OCI-LY7 (cell line): Measurements from ENCODE around the gene IFT43. TPM values are rescaled to one million over a fixed set of nuclear protein-coding genes. Genes with fewer than 3 reads are reported as not detected.

ENCODE experiments used
- BruUV-seq: library from RNA; stranded (reverse); fragments of 400-500 nt; replicated peaks from 2 replicates; lab custom pipeline; 2021; lab: Mats Ljungman, UMichigan
- CTCF ChIA-PET: fragments of 300-600 bp; sonication (Branson Sonifier 250); formaldehyde crosslinking; loops from one replicate; lab custom pipeline; 2022; ENCODE audit warnings: antibody characterized with exemption; ENCODE audit not compliant: unreplicated experiment; lab: Charles Lee
- POLR2A ChIA-PET: fragments of 300-600 bp; sonication (Branson Sonifier 250); formaldehyde crosslinking; loops from one replicate; lab custom pipeline; 2022; ENCODE audit warnings: antibody characterized with exemption; lab: Charles Lee
- DNase-seq: peaks from one replicate; pipeline ENCODE4 v3.0.0-alpha.2; 2015; ENCODE audit warnings: low spot score
- H2AFZ ChIP-seq: fragments of 200-600 bp; sonication (generic), shearing (Covaris generic); 2 replicates; pipeline ENCODE4 v1.6.1; 2014; ENCODE audit warnings: mild to moderate bottlenecking, antibody characterized with exemption, low read length, moderate library complexity
- H3K27ac ChIP-seq: fragments of 200-600 bp; sonication (generic); 2 replicates; pipeline ENCODE4 v1.5.1; 2014; ENCODE audit warnings: mixed run types, low read depth, mild to moderate bottlenecking, moderate library complexity, low read length, inconsistent platforms; ENCODE audit not compliant: poor library complexity, severe bottlenecking
- H3K36me3 ChIP-seq: fragments of 200-600 bp; sonication (generic); 2 replicates; pipeline ENCODE4 v1.6.1; 2014; ENCODE audit warnings: mild to moderate bottlenecking, antibody characterized with exemption, low read length, moderate library complexity, mixed read lengths; ENCODE audit not compliant: insufficient read depth
- H3K4me1 ChIP-seq: fragments of 200-600 bp; sonication (generic); 2 replicates; pipeline ENCODE4 v1.5.1; 2014; ENCODE audit warnings: mild to moderate bottlenecking, low read length; ENCODE audit not compliant: insufficient read depth, poor library complexity, severe bottlenecking
- H3K4me2 ChIP-seq: fragments of 200-600 bp; sonication (generic); 2 replicates; pipeline ENCODE4 v1.6.1; 2014; ENCODE audit warnings: mild to moderate bottlenecking, low read length
- H3K4me3 ChIP-seq: fragments of 200-600 bp; sonication (generic); 2 replicates; pipeline ENCODE4 v1.5.1; 2014; ENCODE audit warnings: mild to moderate bottlenecking, low read depth, low read length; ENCODE audit not compliant: poor library complexity, severe bottlenecking
- H3K79me2 ChIP-seq: fragments of 200-600 bp; sonication (generic); 2 replicates; pipeline ENCODE4 v1.6.1; 2016; ENCODE audit warnings: low read depth, mild to moderate bottlenecking, low read length, moderate library complexity, mixed read lengths; ENCODE audit not compliant: insufficient read depth
- H3K9me2 ChIP-seq: fragments of 200-600 bp; sonication (generic); 2 replicates; pipeline ENCODE4 v1.6.1; 2016; ENCODE audit warnings: mild to moderate bottlenecking, low read length, mixed read lengths; ENCODE audit not compliant: insufficient read depth
- H3K9me3 ChIP-seq: fragments of 200-600 bp; sonication (generic); 2 replicates; pipeline ENCODE4 v1.6.1; 2014; ENCODE audit warnings: mild to moderate bottlenecking, mixed run types, low read length, mixed read lengths
- H4K20me1 ChIP-seq: fragments of 200-600 bp; sonication (generic); 2 replicates; pipeline ENCODE4 v1.6.1; 2014; ENCODE audit warnings: mild to moderate bottlenecking, antibody characterized with exemption, low read length, moderate library complexity, mixed read lengths; ENCODE audit not compliant: insufficient read depth
- CTCF ChIP-seq: fragments of 200-600 bp; sonication (generic); conservative IDR thresholded peaks from 2 replicates; pipeline ENCODE4 v1.5.1; 2014; ENCODE audit warnings: mild to moderate bottlenecking, antibody characterized with exemption, low read length, moderate library complexity, mixed read lengths
- EZH2phosphoT487 ChIP-seq: fragments of 200-600 bp; sonication (generic); IDR thresholded peaks from 2 replicates; pipeline ENCODE4 v1.6.1; 2018; ENCODE audit warnings: low read depth, borderline replicate concordance, mild to moderate bottlenecking, mixed run types, antibody characterized with exemption, low read length, moderate library complexity, mixed read lengths
- intact Hi-C: fragments of 100-400 bp; cut with micrococcal nuclease; formaldehyde crosslinking; loops from one replicate; pipeline ENCODE4 v1.10.0; 2022; ENCODE audit not compliant: unreplicated experiment
- total RNA-seq, 2 experiments: library from RNA; depleted of rRNA in 1 of 2; stranded (reverse); fragments of >200 nt in 1 of 2; shearing (Covaris generic) in 1 of 2; gene quantifications; 2 replicates each; pipeline ENCODE4 v1.2.3, GENCODE V29; 2014 to 2022

Gene IFT43
- total RNA-seq, 2 experiments from 2014 or later = 9.3 to 13.6 TPM

GRCh38 chr14:75976826-75977581, 8.6 kb upstream of the IFT43 start:
- H3K4me3 ChIP-seq = no peak overlapping the region
- H4K20me1 ChIP-seq = no peaks in the 10 kb centered on the region
- ChIA-PET POLR2A (interaction anchor here (1.0 to 1.4 kb wide), 3 partner anchors 8 to 70 kb away, joined by 3 to 4 read pairs (median 4); partner anchors contain the start of gene IFT43), CTCF (interaction anchor here (1.5 to 1.6 kb wide), 2 partner anchors 16 to 70 kb away, joined by 4 to 6 read pairs; no protein-coding TSS in a partner anchor)
- H3K4me2 ChIP-seq = peak overlapping the region; percentile 36
- no peaks in the 10 kb centered on the region for H3K79me2 ChIP-seq
- H3K4me1 ChIP-seq = peaks cover 54% of the 10 kb centered on the region
- BruUV-seq = no TSS peak
- intact Hi-C loops = no loop called here
- TF ChIP-seq EZH2phosphoT487 (no peak), CTCF (peak; percentile 30; the same call in 1 of the 2 replicates)
- peak; percentile 34 for DNase-seq
- no peaks in the 10 kb centered on the region for H3K36me3 ChIP-seq
- no peak overlapping the region for H3K27ac ChIP-seq
- no peaks in the 10 kb centered on the region for H3K9me2 ChIP-seq
- H2AFZ ChIP-seq = peak overlapping the region; percentile 31; the same call in 1 of the 2 replicates
- no peaks in the 10 kb centered on the region for H3K9me3 ChIP-seq

GRCh38 chr14:75977582-75977943, 8.0 kb upstream of the IFT43 start:
- H3K79me2 ChIP-seq = no peaks in the 10 kb centered on the region
- DNase-seq = no peak
- no peaks in the 10 kb centered on the region for H3K36me3 ChIP-seq
- peak overlapping the region; percentile 65 for H3K4me2 ChIP-seq
- H3K4me3 ChIP-seq = no peak overlapping the region
- ChIA-PET POLR2A (interaction anchor here (1.4 kb wide), 1 partner anchor 8 kb away, joined by 3 read pairs; the partner anchor contains the start of gene IFT43), CTCF (interaction anchor here (1.5 to 1.6 kb wide), 2 partner anchors 17 to 71 kb away, joined by 4 to 6 read pairs; no protein-coding TSS in a partner anchor)
- no peak overlapping the region for H3K27ac ChIP-seq
- intact Hi-C loops = no loop called here
- no peak overlapping the region for H2AFZ ChIP-seq
- no peaks in the 10 kb centered on the region for H3K9me2 ChIP-seq
- H3K4me1 ChIP-seq = peaks cover 53% of the 10 kb centered on the region
- BruUV-seq = no TSS peak
- H3K9me3 ChIP-seq = no peaks in the 10 kb centered on the region
- H4K20me1 ChIP-seq = no peaks in the 10 kb centered on the region
- TF ChIP-seq EZH2phosphoT487 (no peak), CTCF (no peak)
